ENCODE results near the gene GYS2.

DNA sequence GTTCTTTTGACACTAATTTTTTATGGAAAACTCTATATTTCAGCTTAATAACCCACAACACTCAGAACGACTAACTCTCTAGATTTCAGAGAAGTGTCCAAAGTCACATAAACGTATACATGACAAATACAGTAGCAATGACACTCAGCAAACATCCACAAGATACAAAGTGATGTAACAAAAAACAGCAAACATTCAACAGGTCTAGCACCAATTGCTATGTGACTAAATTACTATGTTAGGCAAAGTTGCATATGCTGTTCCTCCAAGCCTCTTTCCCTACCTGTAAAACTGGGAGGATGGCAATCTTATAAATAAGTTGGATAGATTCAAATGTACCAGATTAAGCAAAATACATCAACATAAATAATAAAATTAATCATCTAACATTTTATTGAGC is 104.9 kb downstream of the GYS2 start:
- TF ChIP-seq, protein P1, sequence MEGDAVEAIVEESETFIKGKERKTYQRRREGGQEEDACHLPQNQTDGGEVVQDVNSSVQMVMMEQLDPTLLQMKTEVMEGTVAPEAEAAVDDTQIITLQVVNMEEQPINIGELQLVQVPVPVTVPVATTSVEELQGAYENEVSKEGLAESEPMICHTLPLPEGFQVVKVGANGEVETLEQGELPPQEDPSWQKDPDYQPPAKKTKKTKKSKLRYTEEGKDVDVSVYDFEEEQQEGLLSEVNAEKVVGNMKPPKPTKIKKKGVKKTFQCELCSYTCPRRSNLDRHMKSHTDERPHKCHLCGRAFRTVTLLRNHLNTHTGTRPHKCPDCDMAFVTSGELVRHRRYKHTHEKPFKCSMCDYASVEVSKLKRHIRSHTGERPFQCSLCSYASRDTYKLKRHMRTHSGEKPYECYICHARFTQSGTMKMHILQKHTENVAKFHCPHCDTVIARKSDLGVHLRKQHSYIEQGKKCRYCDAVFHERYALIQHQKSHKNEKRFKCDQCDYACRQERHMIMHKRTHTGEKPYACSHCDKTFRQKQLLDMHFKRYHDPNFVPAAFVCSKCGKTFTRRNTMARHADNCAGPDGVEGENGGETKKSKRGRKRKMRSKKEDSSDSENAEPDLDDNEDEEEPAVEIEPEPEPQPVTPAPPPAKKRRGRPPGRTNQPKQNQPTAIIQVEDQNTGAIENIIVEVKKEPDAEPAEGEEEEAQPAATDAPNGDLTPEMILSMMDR (IDR thresholded peaks at IDR 0.05; ENCODE audit: insufficient read depth, low read depth, low read length) = no peak
- TF ChIP-seq EZH2 (IDR thresholded peaks at IDR 0.05; ENCODE audit: insufficient read depth, low read length) = no peak

All from astrocyte (in vitro differentiated cells and primary cell).